ENCODE results near the gene CBFA2T2. TPM values are rescaled to one million over a fixed set of nuclear protein-coding genes. Genes with fewer than 3 reads are reported as not detected.

Gene CBFA2T2
- polyA plus RNA-seq, 1 donor (not counting 4 experiments of a cell fraction or from before 2014, with no cell fraction given): 6.8 TPM

DNA sequence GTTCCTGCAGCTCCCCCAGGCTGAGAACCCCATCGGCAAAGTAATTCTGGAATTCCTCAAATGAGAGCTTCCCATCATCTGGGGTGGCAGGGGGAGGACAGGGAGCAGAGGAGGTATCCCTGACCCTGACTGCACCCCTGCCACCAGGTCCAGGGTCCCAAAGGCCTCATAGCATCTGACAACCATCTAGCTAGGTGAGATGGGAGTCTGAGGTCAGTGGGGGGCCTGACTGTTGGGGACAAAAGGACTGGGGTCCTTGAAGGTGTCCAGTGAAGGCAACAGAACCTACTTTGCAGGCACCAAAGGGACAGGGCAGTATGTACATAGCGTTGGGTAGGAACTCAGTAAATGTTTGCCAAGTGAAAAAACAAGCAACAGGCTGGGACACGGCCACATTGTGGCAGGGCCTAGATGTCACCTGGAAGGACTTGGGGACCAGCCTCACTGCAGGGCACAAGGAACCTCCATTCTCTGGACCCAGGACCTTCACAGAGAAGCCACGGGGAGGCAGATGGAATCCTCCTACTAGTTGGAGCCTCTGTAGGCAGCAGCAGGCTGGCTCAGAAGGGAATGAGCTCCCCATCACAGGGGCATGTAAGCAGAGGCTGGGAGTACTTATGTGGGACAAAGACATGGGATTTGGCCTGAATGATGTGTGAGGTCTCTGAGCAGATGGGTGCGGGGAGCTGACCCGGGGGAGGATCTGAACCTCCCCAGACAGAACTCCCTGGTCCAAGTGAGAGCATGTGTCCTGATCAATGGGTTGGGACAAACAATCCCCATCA is 181.0 kb downstream of the CBFA2T2 start:
- H3K36me3 ChIP-seq (ENCODE audit: control insufficient read depth in 2 of 2, extremely low read depth in 1 of 2, insufficient read depth in 2 of 2, low read length in 2 of 2): no peaks in the 10 kb centered on the region
- no peaks in the 10 kb centered on the region for H3K9me3 ChIP-seq (ENCODE audit: control insufficient read depth, low read depth, low read length)
- peaks cover 16% of the 10 kb centered on the region for H3K4me1 ChIP-seq (ENCODE audit: control insufficient read depth, extremely low read depth, insufficient read depth, low read length)
- no peaks in the 10 kb centered on the region for H4K20me1 ChIP-seq (ENCODE audit: control insufficient read depth, extremely low read depth, insufficient read depth, low read length)
- dilution Hi-C loops (cut with MboI; ENCODE audit: extremely low pct_ligation_motif_present, low sequenced_read_pairs): no loop called here
- DNase-seq (ENCODE audit: low read depth, low spot score) (no peak), FAIRE-seq (no peak)
- H3K4me2 ChIP-seq (ENCODE audit: control insufficient read depth, extremely low read depth, insufficient read depth, low read depth, low read length): no peak overlapping the region
- no peaks in the 10 kb centered on the region for H3K27me3 ChIP-seq (ENCODE audit: control insufficient read depth, extremely low read depth, insufficient read depth, low read length)
- no peak overlapping the region for H3K9ac ChIP-seq (ENCODE audit: control insufficient read depth, extremely low read depth, insufficient read depth, low read length)
- no peak overlapping the region for H3K27ac ChIP-seq (ENCODE audit: control insufficient read depth, insufficient read depth, low read length)
- no peak overlapping the region for H2AFZ ChIP-seq (ENCODE audit: control insufficient read depth, low read length)
- no peaks in the 10 kb centered on the region for H3K79me2 ChIP-seq (ENCODE audit: control insufficient read depth, insufficient read depth, low read length)
- no peaks in the 10 kb centered on the region for H3K9me1 ChIP-seq (ENCODE audit: control insufficient read depth, extremely low read depth, insufficient read depth, low read length)
- TF ChIP-seq EZH2 (IDR thresholded peaks at IDR 0.05; ENCODE audit: low read length): no peak
- TF ChIP-seq, protein P1, sequence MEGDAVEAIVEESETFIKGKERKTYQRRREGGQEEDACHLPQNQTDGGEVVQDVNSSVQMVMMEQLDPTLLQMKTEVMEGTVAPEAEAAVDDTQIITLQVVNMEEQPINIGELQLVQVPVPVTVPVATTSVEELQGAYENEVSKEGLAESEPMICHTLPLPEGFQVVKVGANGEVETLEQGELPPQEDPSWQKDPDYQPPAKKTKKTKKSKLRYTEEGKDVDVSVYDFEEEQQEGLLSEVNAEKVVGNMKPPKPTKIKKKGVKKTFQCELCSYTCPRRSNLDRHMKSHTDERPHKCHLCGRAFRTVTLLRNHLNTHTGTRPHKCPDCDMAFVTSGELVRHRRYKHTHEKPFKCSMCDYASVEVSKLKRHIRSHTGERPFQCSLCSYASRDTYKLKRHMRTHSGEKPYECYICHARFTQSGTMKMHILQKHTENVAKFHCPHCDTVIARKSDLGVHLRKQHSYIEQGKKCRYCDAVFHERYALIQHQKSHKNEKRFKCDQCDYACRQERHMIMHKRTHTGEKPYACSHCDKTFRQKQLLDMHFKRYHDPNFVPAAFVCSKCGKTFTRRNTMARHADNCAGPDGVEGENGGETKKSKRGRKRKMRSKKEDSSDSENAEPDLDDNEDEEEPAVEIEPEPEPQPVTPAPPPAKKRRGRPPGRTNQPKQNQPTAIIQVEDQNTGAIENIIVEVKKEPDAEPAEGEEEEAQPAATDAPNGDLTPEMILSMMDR (optimal IDR thresholded peaks at IDR 0.05 in 1 of 3, IDR thresholded peaks at IDR 0.05 in 1 of 3, conservative IDR thresholded peaks at IDR 0.05 in 1 of 3; ENCODE audit: extremely low read depth in 1 of 3, insufficient read depth in 2 of 3, low read length in 3 of 3): no peak
- H3K4me3 ChIP-seq (ENCODE audit: control insufficient read depth in 2 of 3, extremely low read depth in 1 of 3, insufficient read depth in 2 of 3, low read depth in 1 of 3, low read length in 3 of 3): no peak overlapping the region

DNA sequence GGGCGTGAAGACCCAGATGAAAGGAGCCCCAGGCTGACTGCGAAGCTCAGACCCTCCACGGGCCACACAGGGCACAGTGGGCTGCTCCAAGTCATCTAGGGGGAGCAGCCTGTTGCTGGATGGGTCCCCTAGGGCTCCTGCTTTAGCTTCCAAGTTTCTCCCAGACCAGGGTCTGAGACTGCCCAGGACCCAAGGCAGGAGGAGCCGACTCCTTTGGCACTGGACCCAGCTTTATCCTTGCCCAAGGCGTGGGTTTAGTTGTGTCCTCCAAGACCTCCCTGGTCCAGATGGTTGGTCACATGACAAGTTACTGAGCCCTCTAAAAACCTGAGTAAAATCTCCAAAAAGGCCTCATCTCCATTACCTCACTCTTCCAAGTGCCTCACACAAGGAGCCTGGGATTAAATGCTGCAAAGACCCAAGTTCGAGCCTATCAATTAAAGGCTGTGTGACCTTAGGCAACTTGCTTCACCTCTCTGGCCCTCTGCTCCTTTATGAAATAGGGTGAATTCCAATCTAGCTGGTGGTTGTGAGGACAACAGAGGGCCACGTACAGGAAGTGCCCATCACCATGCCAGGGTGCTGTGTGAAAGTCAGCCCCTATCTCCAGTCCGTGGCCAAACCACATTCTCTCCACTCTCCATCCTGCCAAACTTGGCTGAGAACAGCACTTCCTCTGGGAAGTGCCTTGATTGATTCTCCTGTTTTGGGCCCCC is 181.8 kb downstream of the CBFA2T2 start:
- H4K20me1 ChIP-seq (ENCODE audit: control insufficient read depth, extremely low read depth, insufficient read depth, low read length): no peaks in the 10 kb centered on the region
- no peak overlapping the region for H2AFZ ChIP-seq (ENCODE audit: control insufficient read depth, low read length)
- H3K4me1 ChIP-seq (ENCODE audit: control insufficient read depth, extremely low read depth, insufficient read depth, low read length): peaks cover 11% of the 10 kb centered on the region
- no peak overlapping the region for H3K9ac ChIP-seq (ENCODE audit: control insufficient read depth, extremely low read depth, insufficient read depth, low read length)
- dilution Hi-C loops (cut with MboI; ENCODE audit: extremely low pct_ligation_motif_present, low sequenced_read_pairs): no loop called here
- no peak overlapping the region for H3K27ac ChIP-seq (ENCODE audit: control insufficient read depth, insufficient read depth, low read length)
- H3K9me3 ChIP-seq (ENCODE audit: control insufficient read depth, low read depth, low read length): no peaks in the 10 kb centered on the region
- H3K9me1 ChIP-seq (ENCODE audit: control insufficient read depth, extremely low read depth, insufficient read depth, low read length): no peaks in the 10 kb centered on the region
- H3K4me3 ChIP-seq (ENCODE audit: control insufficient read depth in 2 of 3, extremely low read depth in 1 of 3, insufficient read depth in 2 of 3, low read depth in 1 of 3, low read length in 3 of 3): no peak overlapping the region
- no peaks in the 10 kb centered on the region for H3K79me2 ChIP-seq (ENCODE audit: control insufficient read depth, insufficient read depth, low read length)
- no peaks in the 10 kb centered on the region for H3K36me3 ChIP-seq (ENCODE audit: control insufficient read depth in 2 of 2, extremely low read depth in 1 of 2, insufficient read depth in 2 of 2, low read length in 2 of 2)
- FAIRE-seq (no peak), DNase-seq (ENCODE audit: low read depth, low spot score) (no peak)
- H3K4me2 ChIP-seq (ENCODE audit: control insufficient read depth, extremely low read depth, insufficient read depth, low read depth, low read length): no peak overlapping the region
- no peaks in the 10 kb centered on the region for H3K27me3 ChIP-seq (ENCODE audit: control insufficient read depth, extremely low read depth, insufficient read depth, low read length)
- no peak for TF ChIP-seq EZH2 (IDR thresholded peaks at IDR 0.05; ENCODE audit: low read length)
- TF ChIP-seq, protein P1 (optimal IDR thresholded peaks at IDR 0.05 in 1 of 3, IDR thresholded peaks at IDR 0.05 in 1 of 3, conservative IDR thresholded peaks at IDR 0.05 in 1 of 3; ENCODE audit: extremely low read depth in 1 of 3, insufficient read depth in 2 of 3, low read length in 3 of 3): no peak

Data from keratinocyte (primary cell).